ENCODE results near the gene DIABLO.
A peak's percentile ranks its signal among the peaks of the same experiment; 100 is the strongest.
"Not testable (repeated sequence)": the region's sequence is repeated elsewhere in the genome, so short reads cannot be mapped to it uniquely, and the experiment has no call there.

The DIABLO gene

GRCh38 chr12:122225683-122226365 is at the start of gene DIABLO:
DIABLO (minus strand) TSS chr12:122226052; CDS start chr12:122226014, 38 bp downstream.
- H3K4me3 ChIP-seq (ENCODE audit: low read depth, low read length): peak within 1 kb of the TSS; percentile 90
- peak; percentile 97 for DNase-seq (ENCODE audit: low read depth)
- no peak for TF ChIP-seq CTCF (IDR thresholded peaks at IDR 0.05; ENCODE audit: low read depth, low read length, missing control alignments)

DNA sequence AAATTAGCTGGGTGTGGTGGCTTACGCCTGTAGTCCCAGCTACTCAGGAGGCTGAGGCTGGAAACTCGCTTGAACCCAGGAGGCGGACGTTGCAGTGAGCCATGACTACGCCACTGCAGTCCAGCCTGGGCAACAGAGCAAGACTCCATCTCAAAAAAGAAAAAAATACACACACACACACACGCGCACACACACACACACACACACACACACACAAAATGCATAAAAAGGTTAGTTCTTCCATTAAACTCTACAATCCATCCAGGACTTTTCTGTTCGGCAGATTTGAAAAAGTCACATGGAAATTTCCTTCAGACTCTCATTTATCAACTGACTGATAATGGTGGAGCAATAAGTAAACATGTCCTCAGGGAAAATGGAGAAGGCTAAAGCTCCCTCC is 49.6 kb upstream of the DIABLO start:
- no peak for DNase-seq (ENCODE audit: low read depth)
- no peak for TF ChIP-seq CTCF (IDR thresholded peaks at IDR 0.05; ENCODE audit: low read depth, low read length, missing control alignments)

DNA sequence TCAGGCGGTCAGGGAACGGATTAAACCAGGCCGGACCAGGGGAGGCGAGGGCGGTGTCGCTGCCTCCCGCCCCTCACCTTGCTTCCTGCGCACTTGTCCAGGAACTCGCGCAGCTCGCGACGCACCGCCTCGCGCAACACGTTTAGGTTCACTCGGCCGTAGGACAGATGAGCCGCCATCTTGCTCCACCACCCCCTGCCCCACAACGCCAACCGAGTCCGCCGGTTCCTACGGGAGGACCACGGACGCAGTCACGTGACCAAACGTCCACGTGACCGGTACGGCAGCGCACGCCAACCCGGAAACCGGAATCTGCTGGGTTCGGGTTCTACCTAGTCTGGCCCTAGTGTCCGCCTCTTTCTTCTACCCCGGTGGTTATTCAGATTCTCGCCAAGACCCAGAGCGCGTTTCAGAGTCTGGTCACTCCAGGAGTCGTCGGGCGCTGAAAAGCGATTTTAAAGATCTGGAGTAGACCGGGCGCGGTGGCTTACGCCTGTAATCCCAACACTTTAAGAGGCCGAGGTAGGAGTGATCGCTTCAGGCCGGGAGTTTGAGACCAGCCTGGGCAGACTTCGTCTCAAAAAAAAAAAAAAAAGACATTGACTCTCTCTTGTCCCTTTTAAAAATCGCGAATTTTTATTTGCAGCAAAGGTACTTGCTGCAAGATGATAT is 40.5 kb upstream of the DIABLO start, which contains the start of gene VPS33A:
VPS33A (minus strand) TSS at position 265 of the 672 bp plus-strand sequence; CDS start at position 179, 86 bp downstream.
- TF ChIP-seq CTCF (IDR thresholded peaks at IDR 0.05; ENCODE audit: low read depth, low read length, missing control alignments): no peak
- peak within 1 kb of the TSS; percentile 92 for H3K4me3 ChIP-seq (ENCODE audit: low read depth, low read length)
- peak; percentile 98 for DNase-seq (ENCODE audit: low read depth)

More for the DNA sequence above, 49.6 kb upstream of the DIABLO start:
- H3K4me3 ChIP-seq (ENCODE audit: low read depth, low read length): no peak overlapping the region

DNA sequence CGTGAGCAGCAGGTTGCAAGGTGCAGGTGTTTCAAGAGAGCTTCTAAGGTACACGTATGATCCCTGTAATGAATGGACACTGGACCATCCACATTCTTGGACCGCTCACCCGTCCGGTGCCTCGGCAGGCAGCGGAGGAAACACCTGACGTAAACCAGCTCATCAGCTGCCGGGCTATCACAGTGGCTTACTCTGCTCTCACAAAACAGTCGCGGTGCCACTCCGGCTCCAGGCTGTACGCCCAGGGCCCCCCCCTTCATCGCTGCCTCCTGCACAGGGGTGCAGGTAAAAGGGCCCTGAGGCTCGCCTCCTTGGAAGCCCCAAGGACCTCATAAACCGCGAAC is 40.0 kb upstream of the DIABLO start:
- TF ChIP-seq CTCF (IDR thresholded peaks at IDR 0.05; ENCODE audit: low read depth, low read length, missing control alignments): no peak
- peak overlapping the region; percentile 92 for H3K4me3 ChIP-seq (ENCODE audit: low read depth, low read length)
- no peak for DNase-seq (ENCODE audit: low read depth)

DNA sequence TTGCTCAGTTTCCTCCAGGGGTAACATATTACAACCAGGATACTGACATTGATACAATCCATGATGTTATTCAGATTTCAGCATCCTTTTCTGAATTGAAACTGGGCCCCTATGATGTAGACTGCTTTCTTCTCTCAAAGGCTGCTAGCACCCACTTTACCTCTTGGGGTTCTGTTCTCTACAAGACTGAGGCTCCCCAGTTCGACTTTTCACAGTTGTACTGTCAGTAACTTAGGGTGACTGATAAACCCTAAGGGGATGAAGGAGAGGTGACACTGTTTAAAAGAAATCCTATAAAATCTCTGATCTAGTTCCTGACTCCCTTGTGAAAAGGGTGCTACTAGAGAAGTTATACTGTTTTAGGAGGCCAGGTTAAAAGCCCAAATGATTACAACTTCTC is 39.6 kb upstream of the DIABLO start:
- DNase-seq (ENCODE audit: low read depth): no peak
- H3K4me3 ChIP-seq (ENCODE audit: low read depth, low read length): peak overlapping the region; percentile 92
- no peak for TF ChIP-seq CTCF (IDR thresholded peaks at IDR 0.05; ENCODE audit: low read depth, low read length, missing control alignments)

DNA sequence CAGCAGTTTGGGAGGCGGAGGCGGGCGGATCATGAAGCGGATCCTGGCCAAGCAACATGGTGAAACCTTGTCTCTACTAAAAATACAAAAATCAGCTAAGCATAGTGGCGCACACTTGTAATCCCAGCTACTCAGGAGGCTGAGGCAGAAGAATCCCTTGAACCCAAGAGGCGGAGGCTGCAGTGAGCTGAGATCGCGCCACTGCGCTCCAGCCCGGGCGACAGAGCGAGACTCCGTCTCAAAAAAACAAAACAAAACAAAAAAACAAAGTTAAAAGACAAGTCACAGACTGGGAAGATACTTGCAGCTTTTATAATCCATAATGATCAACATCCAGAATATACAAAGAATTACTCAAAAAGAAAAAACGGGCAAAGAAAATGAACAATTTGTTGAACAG is 34.9 kb upstream of the DIABLO start:
- not testable (repeated sequence) for H3K4me3 ChIP-seq (ENCODE audit: low read depth, low read length); DNase-seq (ENCODE audit: low read depth)

DNA sequence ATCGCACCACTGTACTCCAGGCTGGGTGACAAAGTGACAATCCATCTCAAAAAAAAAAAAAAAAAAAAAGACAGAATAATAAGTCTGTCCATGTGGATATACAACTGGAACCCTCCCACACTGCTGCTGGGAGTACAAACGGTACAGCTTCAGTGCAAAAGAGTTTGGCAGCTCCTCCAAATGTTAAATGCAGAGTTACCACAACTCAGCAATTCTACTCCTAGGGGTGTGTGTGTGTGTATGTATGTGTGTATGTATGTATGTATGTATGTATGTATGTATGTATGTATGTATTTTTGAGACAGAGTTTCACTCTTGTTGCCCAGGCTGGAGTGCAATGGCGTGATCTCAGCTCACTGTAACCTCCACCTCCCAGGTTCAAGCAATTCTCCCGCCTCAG is 33.1 kb upstream of the DIABLO start:
- not testable (repeated sequence) for H3K4me3 ChIP-seq (ENCODE audit: low read depth, low read length); DNase-seq (ENCODE audit: low read depth)

- not testable (repeated sequence) for H3K4me3 ChIP-seq (ENCODE audit: low read depth, low read length); DNase-seq (ENCODE audit: low read depth)
These were observed 32.6 kb upstream of the DIABLO start for GRCh38 chr12:122258462-122258861.
